ENCODE results near the gene CPNE8.
"Not testable (repeated sequence)": the region's sequence is repeated elsewhere in the genome, so short reads cannot be mapped to it uniquely, and the experiment has no call there.

CPNE8 gene

DNA sequence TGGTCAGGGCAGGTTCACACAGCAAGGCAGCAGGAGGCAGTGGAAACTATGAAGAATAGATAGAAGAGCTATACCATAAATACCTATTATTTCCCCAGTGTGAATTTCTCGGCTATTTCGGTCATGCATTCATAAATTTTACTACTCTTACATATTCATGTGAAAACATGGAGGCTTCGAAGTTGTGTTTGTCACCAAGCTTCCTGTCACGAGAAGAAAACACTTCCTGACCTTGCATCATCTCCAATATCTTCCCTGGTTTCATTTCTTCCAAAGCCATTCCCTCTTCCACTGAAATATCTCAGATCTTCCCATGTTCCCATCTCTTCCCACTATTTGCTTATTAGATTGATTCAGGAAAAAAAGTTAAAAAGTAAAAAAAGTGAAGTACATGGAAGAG is 80.4 kb downstream of the CPNE8 start:
- no peak for DNase-seq (ENCODE audit: low read depth in 2 of 2)

GRCh38 chr12:38823738-38824137 is 81.7 kb downstream of the CPNE8 start:
- DNase-seq (ENCODE audit: low read depth in 2 of 2): no peak

DNA sequence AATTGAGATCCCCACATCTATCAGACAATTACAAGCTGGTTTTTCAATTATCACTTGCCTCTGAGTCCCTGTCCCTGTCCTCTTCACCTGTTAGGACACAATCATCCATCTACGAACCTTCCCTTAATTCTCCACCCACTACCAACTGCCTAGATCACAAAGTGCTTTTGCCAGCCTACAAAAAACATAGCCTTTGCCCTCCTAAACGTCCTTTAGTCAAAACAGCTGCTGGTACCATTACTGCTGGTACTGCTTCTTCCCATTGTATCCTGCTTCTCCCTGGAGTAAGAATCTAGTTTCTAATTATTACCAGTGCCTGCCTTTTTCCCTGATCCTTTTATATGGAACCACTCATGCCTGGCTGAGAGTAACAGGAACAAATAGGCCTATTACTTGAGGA is 82.1 kb downstream of the CPNE8 start:
- DNase-seq (ENCODE audit: low read depth in 2 of 2): no peak

- DNase-seq (ENCODE audit: low read depth in 2 of 2): no peak
These were observed 87.4 kb downstream of the CPNE8 start for GRCh38 chr12:38817942-38818341.

DNA sequence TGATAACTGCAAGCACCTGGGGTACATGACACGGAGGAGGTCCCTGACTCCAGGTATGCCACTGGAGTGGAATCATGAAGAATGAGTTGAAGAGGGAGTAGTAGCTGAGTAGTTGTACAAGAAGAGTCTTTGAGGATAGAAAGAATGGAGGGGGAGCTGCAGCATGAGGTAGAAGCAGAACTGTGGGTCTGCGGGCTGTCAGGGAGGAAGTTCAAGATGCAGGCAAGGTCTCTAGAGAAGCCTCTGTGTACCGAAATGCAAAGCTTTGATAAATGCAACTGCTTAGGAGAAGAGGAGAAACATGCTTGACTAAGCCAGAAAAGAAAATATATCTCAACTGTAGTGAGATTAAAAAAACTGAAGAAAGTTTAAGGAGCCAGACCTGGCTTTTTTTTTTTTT is 91.5 kb downstream of the CPNE8 start:
- DNase-seq (ENCODE audit: low read depth in 2 of 2): no peak

GRCh38 chr12:38811814-38812356 is 93.5 kb downstream of the CPNE8 start:
- no peak for DNase-seq (ENCODE audit: low read depth in 2 of 2)

- no peak for DNase-seq (ENCODE audit: low read depth in 2 of 2)
These were observed 95.6 kb downstream of the CPNE8 start for GRCh38 chr12:38809832-38810231.

DNA sequence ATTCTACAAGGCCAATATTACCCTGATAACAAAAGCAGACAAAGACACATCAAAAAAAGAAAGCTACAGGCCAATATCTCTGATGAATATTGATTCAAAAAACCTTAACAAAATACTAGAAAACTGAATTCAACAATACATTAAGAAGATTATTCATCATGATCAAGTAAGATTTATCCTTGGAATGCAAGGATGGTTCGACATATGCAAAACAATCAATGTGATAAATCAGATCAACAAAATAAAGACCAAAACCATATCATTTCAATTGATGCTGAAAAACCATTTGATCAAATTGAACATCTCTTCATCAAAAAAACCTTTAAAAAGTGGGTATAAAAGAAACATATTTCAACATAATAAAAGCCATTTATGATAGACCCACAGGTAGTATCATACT is 117.3 kb downstream of the CPNE8 start:
- no peak for DNase-seq (ENCODE audit: low read depth in 2 of 2)

- DNase-seq (ENCODE audit: low read depth in 2 of 2): no peak
These were observed 120.0 kb downstream of the CPNE8 start for GRCh38 chr12:38785381-38785780.

- DNase-seq (ENCODE audit: low read depth in 2 of 2): no peak
These were observed 122.1 kb downstream of the CPNE8 start for GRCh38 chr12:38783304-38783703.

DNA sequence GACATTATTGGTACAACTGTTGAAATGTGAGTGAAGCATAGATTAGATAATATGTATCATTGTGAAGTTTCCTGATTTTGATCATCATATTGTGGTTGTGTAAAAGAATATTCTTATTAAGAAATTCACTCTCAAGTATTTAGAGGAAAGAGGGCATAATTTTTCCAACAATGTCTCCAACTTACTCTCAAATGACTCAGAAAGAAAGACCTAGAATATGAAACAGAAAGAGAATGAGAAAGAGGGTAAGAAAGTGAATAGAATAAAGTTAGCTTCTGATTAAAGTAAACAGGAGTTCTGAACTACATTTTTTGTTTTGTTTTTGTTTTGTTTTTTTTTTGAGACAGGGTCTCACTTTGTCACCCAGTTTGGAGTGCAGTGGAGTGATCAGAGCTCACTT is 123.0 kb downstream of the CPNE8 start:
- no peak for DNase-seq (ENCODE audit: low read depth in 2 of 2)

DNA sequence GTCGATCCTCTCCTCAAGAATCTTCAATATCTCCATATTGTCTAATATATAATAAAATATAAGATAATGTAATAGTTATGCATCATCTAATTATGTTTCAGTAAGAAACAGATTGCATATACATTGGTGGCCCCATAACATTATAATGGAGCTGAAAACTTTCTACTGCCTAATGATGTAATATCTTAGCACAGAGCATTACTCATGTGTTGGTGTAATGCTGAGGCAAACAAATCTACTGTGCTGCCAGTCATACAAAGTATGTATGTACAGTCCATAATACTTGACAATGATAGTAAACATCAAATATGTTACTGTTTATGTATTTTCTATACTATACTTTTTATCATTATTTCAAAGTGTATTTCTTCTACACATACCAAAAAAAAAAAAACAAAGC is 128.7 kb downstream of the CPNE8 start:
- DNase-seq (ENCODE audit: low read depth in 2 of 2): no peak

DNA sequence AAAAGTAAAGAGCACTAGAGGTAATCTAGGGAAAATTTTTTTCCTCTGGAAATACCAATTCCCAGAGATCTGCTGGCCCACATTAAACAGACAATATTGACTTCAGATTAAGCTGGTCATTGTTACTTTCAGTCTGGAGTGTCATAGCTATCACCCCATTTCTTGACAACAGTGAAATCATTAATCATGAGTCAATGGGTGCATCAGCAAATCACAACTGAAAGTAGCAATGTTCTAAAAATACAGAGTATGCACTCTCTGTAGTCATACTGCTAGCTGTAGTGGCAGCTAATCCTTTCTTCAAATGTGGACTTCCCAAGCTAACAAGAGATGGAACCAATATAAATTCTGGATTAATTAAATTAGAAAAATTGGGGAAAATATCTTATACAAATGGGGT is 129.9 kb downstream of the CPNE8 start:
- no peak for DNase-seq (ENCODE audit: low read depth in 2 of 2)

GRCh38 chr12:38772437-38772836 is 133.0 kb downstream of the CPNE8 start:
- DNase-seq (ENCODE audit: low read depth in 2 of 2): no peak

- no peak for DNase-seq (ENCODE audit: low read depth in 2 of 2)
These were observed 133.5 kb downstream of the CPNE8 start for GRCh38 chr12:38771871-38772270.

- no peak for DNase-seq (ENCODE audit: low read depth in 2 of 2)
These were observed 143.6 kb downstream of the CPNE8 start for GRCh38 chr12:38761636-38762342.

GRCh38 chr12:38761111-38761510 is 144.3 kb downstream of the CPNE8 start:
- DNase-seq (ENCODE audit: low read depth in 2 of 2): no peak

GRCh38 chr12:38759621-38760020 is 145.8 kb downstream of the CPNE8 start:
- no peak for DNase-seq (ENCODE audit: low read depth in 2 of 2)

- DNase-seq (ENCODE audit: low read depth in 2 of 2): no peak
These were observed 158.6 kb downstream of the CPNE8 start for GRCh38 chr12:38746744-38747143.

GRCh38 chr12:38745601-38746000 is 159.8 kb downstream of the CPNE8 start:
- DNase-seq (ENCODE audit: low read depth in 2 of 2): no peak

DNA sequence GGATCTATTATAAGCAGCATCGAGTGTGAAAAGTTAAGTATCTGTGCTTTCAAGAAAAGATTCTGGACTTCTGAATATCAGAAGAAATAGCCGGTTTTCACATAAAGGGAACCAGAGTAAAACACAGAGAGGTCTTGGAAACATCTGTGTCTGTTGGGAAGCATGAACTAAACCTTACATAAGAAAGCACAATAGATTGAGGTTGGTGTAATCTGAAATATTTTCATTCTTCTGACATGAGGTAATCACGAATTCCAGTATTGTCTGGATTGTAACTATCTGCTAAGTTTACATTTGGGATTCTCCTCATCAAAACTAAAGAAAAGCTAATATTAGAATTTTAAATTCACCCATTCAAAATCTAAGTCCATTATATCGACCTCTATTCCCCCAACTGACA is 161.3 kb downstream of the CPNE8 start:
- DNase-seq (ENCODE audit: low read depth in 2 of 2): peak in 1 of 2 experiments; percentile 1

DNA sequence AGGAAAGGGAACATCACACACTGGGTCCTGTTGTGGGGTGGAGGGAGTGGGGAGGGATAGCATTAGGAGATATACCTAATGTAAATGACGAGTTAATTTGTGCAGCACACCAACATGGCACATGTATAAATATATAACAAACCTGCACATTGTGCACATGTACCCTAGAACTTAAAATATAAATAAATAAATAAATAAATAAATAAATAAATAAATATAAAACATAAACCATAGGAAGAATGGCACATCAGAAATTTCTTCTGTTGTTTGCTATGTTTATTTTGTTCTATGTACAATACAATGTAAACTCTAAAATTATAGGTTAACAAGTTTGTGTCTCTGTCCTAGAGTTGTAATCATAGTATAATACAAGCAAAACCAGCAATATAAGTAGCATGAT is 162.9 kb downstream of the CPNE8 start:
- DNase-seq (ENCODE audit: low read depth in 2 of 2): not testable (repeated sequence)

GRCh38 chr12:38736821-38737220 is 168.6 kb downstream of the CPNE8 start:
- DNase-seq (ENCODE audit: low read depth in 2 of 2): no peak

DNA sequence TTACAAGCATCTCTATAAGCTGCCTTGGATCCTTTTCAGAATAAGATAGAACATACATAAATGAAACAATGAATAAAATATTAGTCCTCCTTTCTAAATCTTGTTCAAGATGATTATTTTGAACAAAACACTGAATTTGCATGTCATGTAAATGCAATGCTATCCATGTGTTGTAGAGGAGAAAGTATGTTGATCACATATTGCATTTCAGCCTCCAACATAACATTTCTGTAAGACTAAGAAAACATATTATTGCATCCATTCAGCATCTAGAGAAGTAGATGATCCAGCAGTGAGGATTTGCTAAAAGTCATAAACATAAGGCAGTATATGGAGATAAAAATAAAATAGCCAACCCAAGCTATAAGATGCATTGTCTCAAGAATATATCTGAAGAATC is 172.6 kb downstream of the CPNE8 start:
- no peak for DNase-seq (ENCODE audit: low read depth in 2 of 2)
